ENCODE results near the gene DGAT2L6.
"Not testable (repeated sequence)": the region's sequence is repeated elsewhere in the genome, so short reads cannot be mapped to it uniquely, and the experiment has no call there.

Gene DGAT2L6

GRCh38 chrX:70196961-70197720 lies 19.9 kb downstream of the DGAT2L6 start:
- peak; percentile 25 to 49 for DNase-seq (ENCODE audit: low read depth in 2 of 2)

- DNase-seq (ENCODE audit: low read depth in 2 of 2): no peak
Observed at GRCh38 chrX:70201732-70202131, 24.4 kb downstream of the DGAT2L6 start.

- no peak for DNase-seq (ENCODE audit: low read depth in 2 of 2)
Observed at GRCh38 chrX:70208479-70208878, 31.2 kb downstream of the DGAT2L6 start.

GRCh38 chrX:70209570-70209969 lies 32.3 kb downstream of the DGAT2L6 start:
- not testable (repeated sequence) for DNase-seq (ENCODE audit: low read depth in 2 of 2)

GRCh38 chrX:70219938-70220764 lies 42.9 kb downstream of the DGAT2L6 start:
- DNase-seq (ENCODE audit: low read depth in 2 of 2): no peak

- DNase-seq (ENCODE audit: low read depth in 2 of 2): no peak
Observed at GRCh38 chrX:70226048-70226447, 48.8 kb downstream of the DGAT2L6 start.

GRCh38 chrX:70226687-70227086 lies 49.4 kb downstream of the DGAT2L6 start:
- no peak for DNase-seq (ENCODE audit: low read depth in 2 of 2)

- no peak for DNase-seq (ENCODE audit: low read depth in 2 of 2)
Observed at GRCh38 chrX:70231666-70232065, 54.4 kb downstream of the DGAT2L6 start.

GRCh38 chrX:70234355-70234754 lies 57.1 kb downstream of the DGAT2L6 start, which contains the start of gene AWAT1:
Gene AWAT1, plus strand, starts transcription at chrX:70234655. Its CDS starts 41 bp downstream, at chrX:70234696.
- no peak for DNase-seq (ENCODE audit: low read depth in 2 of 2)

GRCh38 chrX:70240751-70241150 lies 63.5 kb downstream of the DGAT2L6 start:
- DNase-seq (ENCODE audit: low read depth in 2 of 2): no peak

- DNase-seq (ENCODE audit: low read depth in 2 of 2): no peak
Observed at GRCh38 chrX:70241501-70241900, 64.2 kb downstream of the DGAT2L6 start.

- DNase-seq (ENCODE audit: low read depth in 2 of 2): not testable (repeated sequence)
Observed at GRCh38 chrX:70243601-70244000, 66.3 kb downstream of the DGAT2L6 start.

- no peak for DNase-seq (ENCODE audit: low read depth in 2 of 2)
Observed at GRCh38 chrX:70244881-70245280, 67.6 kb downstream of the DGAT2L6 start.

GRCh38 chrX:70247252-70247651 lies 70.0 kb downstream of the DGAT2L6 start:
- no peak for DNase-seq (ENCODE audit: low read depth in 2 of 2)

GRCh38 chrX:70252491-70252890 lies 75.2 kb downstream of the DGAT2L6 start:
- DNase-seq (ENCODE audit: low read depth in 2 of 2): no peak

- DNase-seq (ENCODE audit: low read depth in 2 of 2): no peak
Observed at GRCh38 chrX:70253377-70254062, 76.2 kb downstream of the DGAT2L6 start.

- DNase-seq (ENCODE audit: low read depth in 2 of 2): no peak
Observed at GRCh38 chrX:70254063-70254400, 76.7 kb downstream of the DGAT2L6 start.

- DNase-seq (ENCODE audit: low read depth in 2 of 2): no peak
Observed at GRCh38 chrX:70254909-70255308, 77.6 kb downstream of the DGAT2L6 start.
